ENCODE data around the gene GRIP2.

Gene GRIP2

DNA sequence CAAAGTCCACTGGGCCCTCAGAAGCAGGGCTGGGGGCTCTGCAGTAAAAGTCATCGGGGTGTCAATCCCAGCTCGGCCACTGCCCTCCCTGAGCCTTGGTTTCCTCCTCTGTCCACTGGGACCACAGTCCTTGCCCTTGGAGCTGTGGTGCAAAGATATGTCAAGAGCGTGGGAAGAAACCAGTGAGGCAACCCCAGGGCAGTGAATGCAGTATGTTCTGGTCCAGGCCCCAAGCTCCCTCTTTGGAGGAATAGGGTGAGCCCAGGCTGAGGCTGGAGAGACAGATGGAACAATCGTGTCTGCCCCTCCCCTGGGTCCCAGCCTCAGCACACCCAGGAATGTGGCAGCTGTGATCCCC lies 779 bp downstream of the GRIP2 start:
- no peak for DNase-seq (ENCODE audit: low read depth in 2 of 2)

DNA sequence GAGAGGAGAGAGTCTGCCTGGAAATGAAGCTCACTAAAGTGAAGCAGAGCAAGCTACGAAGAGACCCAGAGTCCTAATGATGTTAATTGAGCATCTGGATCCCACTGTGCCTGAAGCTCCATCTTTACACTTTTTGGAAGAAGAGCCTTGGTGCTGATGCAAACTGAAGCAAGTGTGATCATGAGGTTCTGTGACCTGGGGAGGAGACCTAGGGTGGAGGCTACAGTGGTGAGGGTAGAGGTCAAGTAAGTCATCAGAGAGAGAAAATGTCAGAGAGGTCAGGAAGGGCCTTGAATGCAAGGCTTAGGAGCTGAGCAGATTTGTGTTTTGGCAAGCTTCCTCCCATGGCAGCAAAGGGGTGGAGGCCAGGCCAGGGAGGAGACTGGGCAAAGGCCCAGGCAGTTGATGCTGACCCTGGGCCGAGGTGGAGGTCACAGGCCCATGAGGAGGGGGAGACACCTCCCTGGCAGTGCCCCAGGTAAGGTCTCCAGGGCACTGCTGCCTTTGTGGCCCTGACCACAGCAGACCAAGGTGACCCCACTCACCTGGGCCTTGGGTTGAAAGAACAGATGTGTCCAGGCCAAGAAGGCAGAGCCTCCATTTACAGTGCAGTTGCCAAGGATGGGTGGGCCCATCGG lies 1.6 kb downstream of the GRIP2 start:
- DNase-seq (ENCODE audit: low read depth in 2 of 2): no peak

DNA sequence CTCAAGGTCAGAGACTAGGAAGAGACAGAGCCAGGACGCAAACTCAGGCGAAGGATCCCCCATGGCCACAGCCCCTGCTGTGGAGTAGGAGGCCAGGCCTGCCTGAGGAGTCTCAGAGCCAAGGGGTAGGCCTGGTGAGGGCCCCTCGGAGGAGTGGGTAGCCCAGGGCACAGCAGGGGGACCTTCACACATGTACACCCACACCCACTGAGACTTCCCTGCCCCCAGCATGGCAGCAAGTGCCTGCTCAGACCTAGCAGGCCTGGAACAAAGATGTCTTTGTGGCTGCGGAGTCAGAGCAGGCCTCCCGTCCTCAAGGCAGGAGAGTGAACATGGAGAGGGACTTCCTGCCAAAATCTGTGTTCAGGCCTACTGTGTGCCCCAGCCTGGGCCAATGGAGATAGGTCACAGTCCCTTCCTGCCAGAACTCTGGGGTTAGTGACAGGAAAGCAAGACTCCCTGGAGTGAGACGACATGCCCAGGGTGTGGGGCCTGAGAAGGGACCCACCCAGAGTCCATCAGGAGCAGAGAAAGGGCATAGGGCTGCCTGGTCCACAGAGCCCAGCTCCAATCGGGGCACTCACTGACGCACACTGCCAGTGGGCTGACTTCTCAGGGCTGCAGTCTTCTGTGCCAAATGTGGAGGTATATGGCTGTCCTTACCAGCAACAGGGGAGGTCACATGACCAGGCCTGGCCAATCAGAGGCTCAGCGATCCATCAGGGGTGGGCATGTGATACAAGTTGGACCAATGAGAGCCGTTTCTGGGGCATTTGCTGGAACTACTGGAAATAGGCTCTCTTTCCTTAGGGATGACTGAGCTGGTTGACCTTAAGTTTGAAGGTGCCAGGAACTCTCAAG lies 2.3 kb downstream of the GRIP2 start:
- no peak for DNase-seq (ENCODE audit: low read depth in 2 of 2)

DNA sequence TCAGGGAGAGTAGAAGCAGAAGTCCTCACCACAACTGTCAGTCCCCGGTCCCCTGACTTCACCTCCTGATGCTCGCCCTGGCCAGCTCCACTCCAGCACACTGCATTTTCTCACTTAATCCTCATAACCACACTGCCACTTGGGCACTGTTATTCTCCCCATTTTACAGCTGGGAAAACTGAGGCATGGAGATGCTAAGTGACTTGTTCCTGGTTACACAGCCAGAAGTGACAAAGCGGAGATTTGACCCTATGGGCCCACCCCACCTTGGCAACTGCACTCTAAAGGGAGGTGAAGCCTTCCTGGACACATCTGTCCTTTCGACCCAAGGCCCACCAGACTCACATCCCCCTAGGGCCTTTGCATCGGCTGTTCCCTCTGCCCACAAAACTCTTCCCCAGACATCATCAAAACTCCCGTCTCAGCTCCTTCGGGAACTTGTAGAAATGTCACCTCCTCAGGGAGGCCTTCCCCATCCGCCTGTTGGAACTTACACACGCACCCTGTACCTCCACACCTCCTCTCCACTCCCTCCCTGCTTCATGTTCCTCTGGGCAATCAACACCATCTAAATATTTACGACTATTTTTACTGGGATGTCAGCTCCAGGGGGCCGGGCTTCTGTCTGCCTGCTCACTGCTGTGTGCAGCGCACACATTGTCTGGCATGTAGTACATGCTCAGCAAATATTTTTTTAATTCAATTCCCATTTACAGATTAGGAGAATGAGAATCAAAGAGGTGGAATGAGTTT lies 3.1 kb downstream of the GRIP2 start:
- DNase-seq (ENCODE audit: low read depth in 2 of 2): no peak

DNA sequence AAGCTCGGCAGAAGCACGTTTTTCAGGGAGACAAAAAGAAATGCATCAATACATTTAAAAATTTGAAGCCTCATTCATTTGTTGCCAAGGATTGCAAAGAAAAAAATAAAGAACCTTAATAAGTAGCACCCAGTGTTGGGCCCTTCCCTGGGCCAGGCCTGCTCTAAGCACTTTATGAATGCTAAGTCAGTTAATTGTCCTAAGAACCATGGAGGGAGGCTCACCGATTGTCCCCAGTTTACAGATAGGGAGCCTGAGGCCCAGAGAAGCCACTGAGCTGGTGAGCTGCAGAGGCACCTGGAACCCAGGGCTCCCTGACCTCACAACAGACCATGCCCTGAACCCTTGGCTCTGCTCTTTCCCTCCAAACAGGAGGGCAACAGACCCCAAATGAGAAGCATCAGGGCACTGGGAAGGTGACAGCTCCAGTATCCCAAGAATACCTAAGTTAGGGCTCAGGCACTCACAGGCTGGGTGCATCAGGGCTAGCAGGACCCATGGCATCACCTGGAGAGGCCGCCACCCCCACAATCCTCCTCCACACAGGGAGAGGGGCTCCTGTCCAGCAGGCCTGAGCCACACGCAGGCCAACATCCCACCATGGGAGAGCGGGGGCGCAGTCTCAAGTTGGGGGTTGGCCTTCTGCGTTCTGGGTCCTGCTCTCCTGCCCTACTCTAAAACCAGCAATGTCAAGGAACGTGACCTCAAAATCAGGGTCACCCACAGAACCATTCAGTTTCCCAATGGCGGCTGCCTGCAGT lies 3.9 kb downstream of the GRIP2 start:
- no peak for DNase-seq (ENCODE audit: low read depth in 2 of 2)

DNA sequence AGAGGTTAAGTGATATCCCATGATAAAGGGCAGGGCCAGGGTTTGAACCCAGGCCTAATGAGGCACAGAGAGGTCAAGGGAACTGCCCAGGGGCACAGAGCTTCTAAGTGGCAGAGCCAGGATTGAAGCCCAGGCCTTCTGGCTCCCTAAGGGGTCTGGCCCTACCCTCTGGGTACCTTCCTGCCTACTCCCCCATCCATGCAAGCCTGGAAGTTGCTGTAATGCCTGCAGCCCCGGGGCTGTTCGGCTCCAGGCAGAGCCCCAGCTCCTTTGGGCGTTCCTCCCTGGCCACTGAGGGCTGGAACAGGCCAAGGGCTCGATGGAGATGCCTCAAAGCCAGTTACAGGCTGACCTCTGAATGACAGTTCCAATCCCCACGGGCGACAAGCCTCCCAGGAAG lies 4.5 kb downstream of the GRIP2 start:
- no peak for DNase-seq (ENCODE audit: low read depth in 2 of 2)

DNA sequence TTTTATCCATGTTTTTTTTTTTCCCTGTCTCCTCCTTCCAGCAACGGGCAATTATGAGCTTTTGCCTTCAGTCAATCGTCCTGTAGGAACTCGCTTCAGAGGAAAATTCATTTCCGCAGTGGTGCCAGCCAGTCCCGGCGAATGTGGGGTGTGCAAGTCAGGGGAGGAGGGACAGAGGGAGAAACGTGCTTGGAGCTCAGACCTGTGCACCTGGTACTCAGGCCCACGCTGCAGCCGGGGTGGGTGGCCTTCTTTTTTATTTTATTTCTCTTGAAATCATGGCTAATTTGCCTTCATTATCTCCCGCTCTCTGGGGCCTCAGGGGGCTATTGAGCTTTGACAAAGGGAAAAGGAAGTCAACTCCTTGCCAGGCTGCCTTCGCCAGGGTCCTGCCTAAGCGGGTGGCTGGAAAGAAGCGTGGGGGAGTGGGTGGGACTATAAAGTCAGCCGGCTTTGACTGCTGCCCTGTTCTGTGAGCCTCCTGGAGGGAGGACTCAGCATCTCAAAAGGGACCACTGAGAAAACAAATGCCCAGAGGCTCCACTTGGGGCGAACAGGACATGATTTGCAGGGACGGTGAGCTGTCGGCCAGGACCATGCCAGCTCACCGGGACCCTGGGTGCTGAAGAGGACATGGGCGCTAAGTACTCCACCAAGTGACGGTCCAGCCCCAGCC lies 5.5 kb downstream of the GRIP2 start:
- no peak for DNase-seq (ENCODE audit: low read depth in 2 of 2)

DNA sequence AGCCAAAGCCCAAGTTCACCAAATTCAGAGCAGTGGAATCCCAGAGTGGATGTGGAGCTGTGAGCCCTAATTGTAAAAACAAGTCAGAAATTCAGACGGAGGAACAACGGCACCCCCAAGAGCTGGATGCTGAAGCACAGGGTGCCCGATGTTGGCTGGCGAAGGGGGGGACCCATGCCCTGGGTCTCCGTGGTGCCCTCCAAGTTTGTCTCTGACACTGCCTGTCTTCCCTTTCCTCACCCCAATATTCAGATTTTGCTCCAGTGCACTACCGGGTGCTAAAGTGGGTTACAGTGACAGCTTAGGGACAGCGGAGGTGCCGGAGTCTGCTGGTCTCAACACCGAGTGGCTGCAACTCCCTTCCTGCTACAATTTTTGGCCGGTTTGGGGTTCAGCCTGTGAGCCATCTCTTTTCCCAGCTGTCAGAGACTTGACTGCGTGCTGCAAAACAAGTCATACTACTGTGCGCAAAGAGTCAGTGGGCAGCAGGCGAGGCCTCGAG lies 6.6 kb downstream of the GRIP2 start:
- DNase-seq (ENCODE audit: low read depth in 2 of 2): no peak

DNA sequence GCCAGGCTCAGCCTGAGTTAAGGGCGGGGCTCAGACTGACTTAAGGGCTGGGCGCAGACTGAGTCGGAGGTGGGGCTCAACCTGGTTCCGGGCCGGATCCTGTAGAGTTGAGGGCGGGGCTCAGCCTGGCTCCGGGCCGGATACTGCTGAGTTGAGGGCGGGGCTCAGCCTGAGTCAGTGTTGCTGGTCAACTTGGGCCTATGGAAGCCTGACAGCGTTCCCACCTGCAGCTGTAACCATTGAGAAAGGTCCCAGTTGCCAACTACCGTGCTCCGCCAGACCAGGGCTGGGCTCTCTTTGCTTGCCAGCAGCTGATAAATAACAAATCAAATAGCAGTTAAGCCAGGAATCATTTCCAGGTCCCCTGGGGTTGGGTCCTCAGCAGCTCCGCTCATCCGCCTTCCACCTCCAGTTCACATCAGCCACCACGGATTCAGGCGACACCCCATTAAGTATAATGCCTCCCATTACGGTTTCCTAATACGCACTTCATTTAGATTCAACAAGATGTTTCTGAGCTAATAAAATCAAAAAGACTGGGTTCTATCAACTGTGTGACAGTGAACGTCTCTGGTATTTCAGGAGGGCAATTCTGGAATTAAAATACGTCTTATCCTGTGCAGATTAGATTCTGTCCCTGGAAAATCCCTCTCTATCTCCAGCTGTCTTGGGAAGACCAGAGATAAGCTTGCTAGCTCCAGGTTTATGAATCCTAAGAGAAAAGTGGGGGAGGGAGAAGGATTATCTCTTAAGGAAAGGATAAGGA lies 7.3 kb downstream of the GRIP2 start:
- no peak for DNase-seq (ENCODE audit: low read depth in 2 of 2)

DNA sequence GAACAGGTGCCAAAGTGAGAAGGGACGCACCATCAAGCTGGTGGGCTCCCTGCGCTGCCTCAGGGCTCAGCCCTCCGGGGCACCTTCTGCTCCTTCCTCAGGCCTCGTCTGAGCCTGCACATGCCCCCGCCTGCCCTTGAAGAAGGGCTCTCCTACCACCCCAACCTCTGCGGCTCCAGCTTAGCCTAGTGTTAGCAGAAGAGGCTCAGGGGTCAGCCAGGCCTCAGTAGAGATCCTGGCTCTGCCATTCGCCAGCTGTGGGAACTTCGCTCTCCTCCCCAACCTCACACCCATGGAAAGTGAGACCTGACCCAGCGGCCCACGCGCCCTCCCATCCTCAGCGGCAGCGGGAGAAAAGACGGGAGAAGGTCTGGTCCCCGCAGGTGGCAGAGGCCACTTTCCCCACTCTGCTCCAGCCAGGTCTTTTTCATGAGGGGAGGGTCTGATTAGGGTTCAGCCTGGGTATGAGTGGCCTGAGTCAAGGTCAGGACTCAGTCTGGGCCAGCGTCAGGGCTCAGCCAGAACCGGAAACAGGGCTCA lies 8.2 kb downstream of the GRIP2 start:
- DNase-seq (ENCODE audit: low read depth in 2 of 2): no peak

DNA sequence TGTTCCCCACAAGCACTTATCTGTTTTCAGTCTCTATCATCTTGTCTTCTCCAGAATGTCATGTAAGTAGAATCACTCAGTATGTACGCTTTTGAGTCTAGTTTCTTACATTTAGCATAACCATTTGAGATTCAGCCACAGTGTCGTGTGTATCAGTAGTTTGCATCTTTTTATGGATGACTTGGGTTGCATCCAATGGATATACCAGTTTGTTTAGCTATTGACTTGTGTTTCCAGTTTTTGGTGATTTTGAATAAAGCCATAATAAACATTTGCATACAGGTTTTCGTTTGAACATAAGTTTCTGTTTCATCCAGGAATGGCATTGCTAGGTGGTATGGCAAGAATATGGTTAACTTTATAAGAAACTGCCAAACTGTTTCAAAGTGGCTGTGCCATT lies 12.1 kb downstream of the GRIP2 start:
- DNase-seq (ENCODE audit: low read depth in 2 of 2): no peak

DNA sequence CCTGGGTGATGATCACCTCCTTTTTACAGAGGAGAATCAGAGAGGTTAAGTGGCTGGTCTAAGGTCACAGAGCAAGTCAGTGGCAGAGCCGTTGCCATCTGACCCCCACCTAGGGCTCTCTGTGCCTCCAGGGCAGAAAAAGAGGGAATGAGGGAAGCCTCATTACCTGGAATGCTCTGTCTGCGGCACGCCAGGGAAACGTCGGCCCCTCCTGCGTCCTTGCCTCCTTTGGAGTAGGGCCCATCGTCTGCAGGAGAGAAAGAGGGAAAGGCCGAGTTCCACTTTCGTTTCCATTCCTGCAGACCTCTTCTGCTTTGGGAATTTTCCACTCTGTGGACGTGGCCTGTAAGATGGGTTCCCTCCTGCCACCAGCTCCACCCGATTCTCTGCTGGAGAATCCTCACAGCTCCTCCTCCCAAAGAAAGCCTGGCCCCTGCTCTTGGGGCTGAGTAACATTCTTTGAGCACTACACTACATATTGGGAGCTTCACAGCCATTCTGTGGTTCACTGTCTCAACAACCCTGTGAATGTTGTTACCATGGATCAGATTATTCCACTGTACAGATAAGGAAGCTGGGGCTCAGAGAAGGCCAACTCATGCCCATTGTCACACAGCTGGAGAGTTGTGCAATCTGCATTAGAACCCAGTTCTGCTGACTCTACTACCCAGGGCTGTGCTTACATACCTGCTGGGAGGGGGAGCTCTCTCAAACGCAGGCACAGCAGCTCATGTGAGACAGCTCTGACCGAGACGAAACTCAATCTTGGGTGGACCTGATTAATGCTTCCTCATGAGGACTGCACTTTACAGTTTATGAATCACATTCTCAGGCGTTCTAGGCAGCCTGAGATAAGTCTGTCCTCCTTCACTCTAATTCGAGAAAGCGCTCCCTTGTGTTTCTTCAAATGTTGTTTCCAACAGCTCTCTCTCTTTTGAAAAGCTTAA lies 14.2 kb downstream of the GRIP2 start:
- no peak for DNase-seq (ENCODE audit: low read depth in 2 of 2)

DNA sequence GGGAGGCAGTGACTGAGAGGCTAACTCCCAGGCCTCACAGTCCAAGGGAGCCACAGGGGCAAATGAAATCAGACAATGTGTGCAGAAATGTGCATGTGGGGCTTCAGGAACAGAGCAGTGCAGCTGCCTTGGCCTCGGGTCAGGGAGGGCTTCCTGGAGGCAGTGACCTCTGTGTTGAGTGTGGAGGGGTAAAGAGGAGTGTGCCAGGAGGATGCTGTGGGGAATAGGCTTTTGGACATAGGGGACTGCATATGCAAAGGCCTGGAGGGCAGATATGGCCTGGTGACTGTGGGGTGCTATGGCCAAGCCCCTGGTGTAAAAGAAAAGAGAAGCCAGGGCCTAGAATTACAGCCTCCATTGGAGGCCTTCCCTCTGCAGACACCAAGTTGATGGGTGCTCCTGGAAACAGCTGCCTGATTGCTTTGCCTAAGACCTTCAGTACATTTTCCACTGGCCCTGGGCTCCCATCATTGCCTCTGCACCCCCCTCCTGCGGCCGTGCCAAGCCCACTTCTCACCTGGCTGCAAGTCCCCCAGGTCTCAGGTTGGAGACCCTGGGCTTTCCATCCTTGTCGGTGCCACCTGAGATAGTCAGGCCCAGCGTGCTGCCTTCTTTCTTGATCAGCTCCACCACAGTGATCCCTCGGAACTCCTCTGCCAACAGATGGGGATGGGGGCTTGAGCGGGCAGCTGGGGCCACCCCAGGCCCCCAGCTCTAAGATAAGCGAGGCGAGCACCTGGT lies 15.1 kb downstream of the GRIP2 start:
- no peak for DNase-seq (ENCODE audit: low read depth in 2 of 2)

DNA sequence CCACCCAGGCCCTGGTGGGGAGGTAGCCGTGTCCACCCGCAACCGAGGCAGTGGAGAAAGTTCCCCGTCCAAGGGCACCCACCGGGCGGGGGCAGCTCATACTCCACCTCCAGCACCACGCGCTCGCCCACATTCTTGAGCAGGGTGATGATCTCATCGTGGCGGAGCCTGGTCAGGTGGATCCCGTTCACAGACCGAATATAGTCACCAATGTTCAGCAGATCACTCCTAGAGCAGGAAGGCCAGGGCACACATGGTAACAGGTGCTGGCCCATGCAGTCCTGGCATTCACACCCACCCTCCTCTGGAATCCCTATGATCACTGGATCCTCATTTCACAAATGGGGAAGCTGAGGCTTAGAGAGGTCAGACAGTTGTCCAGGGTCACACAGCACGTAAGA lies 15.8 kb downstream of the GRIP2 start:
- no peak for DNase-seq (ENCODE audit: low read depth in 2 of 2)

DNA sequence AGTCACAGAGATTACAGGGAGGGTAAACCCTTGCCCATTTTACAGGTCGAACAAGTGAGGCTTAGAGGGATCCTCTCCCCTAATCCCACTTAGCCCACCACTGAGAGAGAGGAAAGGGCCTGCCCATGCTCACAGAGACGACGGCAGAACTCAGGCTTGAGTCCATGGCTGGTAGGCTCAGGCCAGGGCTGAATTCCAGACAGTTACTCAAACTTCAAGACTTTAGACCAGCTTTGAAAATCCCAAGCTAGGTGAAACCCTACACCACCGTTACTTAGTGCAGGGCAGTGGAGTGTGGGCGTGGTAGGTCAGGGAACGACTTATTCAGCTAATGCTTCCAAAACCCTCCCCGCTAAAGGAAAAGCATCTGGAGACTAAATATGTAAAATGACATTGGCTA lies 16.4 kb downstream of the GRIP2 start:
- no peak for DNase-seq (ENCODE audit: low read depth in 2 of 2)

DNA sequence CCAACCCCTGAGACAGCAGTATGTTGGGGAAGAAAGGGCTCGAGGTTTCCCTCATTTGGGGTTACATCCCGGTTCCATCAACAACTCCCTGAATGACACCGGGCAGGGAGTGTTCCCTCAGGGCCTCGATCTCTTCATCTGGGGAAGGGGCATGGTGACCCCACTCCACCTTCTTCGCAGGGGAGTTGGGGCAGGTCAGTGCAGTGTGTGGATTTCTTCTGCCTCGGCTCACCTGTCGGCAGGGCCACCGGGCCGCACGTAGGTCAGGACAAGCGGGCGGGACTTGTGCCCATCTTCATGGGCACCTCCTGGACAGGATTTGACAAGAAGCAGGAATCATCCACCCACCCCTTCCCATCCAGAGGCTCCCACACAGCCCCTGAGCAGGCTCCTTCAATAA lies 17.4 kb downstream of the GRIP2 start:
- DNase-seq (ENCODE audit: low read depth in 2 of 2): no peak

DNA sequence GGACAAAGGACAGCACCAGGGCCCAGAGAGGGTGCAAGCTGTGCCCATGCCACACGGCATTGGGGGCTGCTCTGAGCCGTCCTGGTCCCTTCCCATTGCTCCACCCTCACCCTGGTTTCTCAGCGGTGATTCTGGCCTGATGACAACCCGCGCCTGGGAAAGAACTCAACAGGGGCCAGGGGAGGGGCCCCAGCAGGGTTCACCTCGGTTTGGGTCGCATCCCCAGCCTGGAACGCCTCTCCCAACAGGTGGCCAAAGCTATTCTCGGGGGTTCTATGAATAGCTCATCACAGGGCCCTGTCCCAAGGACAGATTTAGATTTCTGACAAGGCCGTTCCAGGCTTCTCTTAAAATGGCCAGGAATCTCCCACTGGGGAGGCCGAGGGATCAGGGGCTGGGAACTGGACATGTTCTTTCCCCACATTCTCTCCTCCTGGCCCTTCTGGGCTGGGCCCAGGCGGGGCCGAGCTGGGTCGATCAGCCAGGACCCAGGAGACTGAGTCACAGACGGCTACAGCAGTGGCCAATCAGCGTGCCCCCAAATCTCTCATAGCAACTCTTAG lies 17.9 kb downstream of the GRIP2 start:
- no peak for DNase-seq (ENCODE audit: low read depth in 2 of 2)

DNA sequence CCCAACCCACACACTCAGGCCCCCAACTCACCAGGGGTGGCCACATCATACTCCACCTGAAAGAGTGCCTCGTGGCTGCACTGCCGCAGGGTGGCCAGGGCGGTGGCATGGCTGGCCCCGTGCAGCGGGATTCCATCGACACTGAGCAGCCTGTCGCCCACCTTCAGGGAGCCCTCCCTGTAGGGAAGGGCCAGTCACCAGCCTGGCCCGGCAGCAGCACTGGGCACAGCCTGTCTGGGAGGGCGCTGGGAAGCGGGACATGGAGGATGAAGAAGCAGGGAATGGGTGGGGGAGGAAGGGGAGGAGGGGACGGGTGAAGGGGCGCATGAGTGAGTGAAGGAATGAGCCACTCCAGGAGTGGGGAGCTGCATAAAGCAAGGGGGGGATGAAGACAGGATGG lies 18.5 kb downstream of the GRIP2 start:
- no peak for DNase-seq (ENCODE audit: low read depth in 2 of 2)

Measured in stimulated activated CD4-positive, alpha-beta T cell treated with anti-CD3 and anti-CD28 coated beads, Interleukin-15, amount 100 ng/mL, for 48 hours (primary cell).